GM12865 (cell line): Measurements from ENCODE around the gene PRKD1.

Experiments used
- DNase-seq: peaks from one replicate; pipeline ENCODE4 v3.0.0; 2010; ENCODE audit warnings: low read depth
- H3K4me3 ChIP-seq: 2 replicates; pipeline ENCODE4 v1.5.1; 2011; ENCODE audit warnings: mild to moderate bottlenecking, low read depth, low read length, control low read depth
- CTCF ChIP-seq: IDR thresholded peaks from 2 replicates; pipeline ENCODE4 v1.5.1; 2011; ENCODE audit warnings: low read length, control low read depth, low read depth, inconsistent platforms; ENCODE audit not compliant: insufficient read depth; ENCODE audit errors: missing control alignments

The PRKD1 gene

GRCh38 chr14:29773990-29774389, 153.7 kb downstream of the PRKD1 start:
- DNase-seq = no peak
- no peak for TF ChIP-seq CTCF
- H3K4me3 ChIP-seq = no peak overlapping the region

DNA sequence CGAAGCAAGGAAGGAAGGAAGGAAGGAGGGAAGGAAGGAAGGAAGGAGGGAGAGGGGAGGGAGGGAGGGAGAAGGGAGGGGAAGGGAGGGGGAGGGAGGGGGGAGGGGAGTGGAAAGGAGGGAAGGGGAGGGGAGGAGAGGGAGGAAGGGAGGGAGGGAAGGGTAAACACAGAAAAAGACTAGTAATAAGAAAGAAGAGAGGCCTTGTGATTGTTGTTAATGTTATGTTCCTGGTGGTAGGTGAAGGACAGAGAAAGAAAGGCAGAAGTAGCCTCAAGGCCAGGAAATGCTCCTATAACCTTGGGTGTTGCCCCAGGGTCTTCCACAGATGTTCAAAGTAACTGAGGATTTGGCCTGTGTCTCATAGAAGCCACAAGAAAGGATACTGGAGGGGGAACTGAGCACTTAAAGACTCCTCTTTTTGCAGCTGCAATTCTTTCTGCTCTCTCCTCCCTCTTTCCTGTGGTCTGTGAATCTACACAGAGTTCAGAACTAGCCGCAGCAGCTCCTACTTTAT, 164.2 kb downstream of the PRKD1 start:
- no peak overlapping the region for H3K4me3 ChIP-seq
- TF ChIP-seq CTCF = no peak

GRCh38 chr14:29759521-29760340, 167.9 kb downstream of the PRKD1 start:
- peak; percentile 0 for DNase-seq
- no peak for TF ChIP-seq CTCF
- H3K4me3 ChIP-seq = no peak overlapping the region

More for the DNA sequence above, 164.2 kb downstream of the PRKD1 start:
- DNase-seq = no peak

GRCh38 chr14:29757711-29758233, 169.9 kb downstream of the PRKD1 start:
- TF ChIP-seq CTCF = no peak
- DNase-seq = no peak
- H3K4me3 ChIP-seq = no peak overlapping the region

DNA sequence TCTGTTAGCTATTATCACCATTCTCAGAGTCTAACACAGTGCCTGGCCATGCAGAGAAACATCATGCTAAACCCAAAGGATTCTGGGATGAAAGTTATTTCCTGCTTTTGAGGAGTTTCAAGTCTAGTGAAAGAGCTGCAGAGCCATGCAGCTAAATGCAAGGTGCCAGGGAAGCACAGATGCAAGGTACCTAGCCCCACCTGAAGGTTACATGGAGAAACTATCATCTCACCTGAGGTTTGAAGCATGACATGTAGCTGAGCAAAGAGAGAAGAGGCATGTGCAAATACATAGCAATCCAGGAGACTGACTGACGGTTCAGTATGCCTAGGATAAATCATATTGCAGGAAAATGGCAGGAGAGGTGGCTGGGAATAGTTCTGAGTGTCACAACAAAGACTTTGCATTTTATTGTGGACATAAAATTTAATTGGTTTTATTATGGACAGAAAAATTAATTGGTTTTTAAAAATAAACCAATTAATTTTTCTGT, 170.4 kb downstream of the PRKD1 start:
- H3K4me3 ChIP-seq = no peak overlapping the region
- DNase-seq = no peak
- TF ChIP-seq CTCF = no peak

- TF ChIP-seq CTCF = no peak
Observed at GRCh38 chr14:29756019-29756385, 171.6 kb downstream of the PRKD1 start.

More at GRCh38 chr14:29756019-29756385, 171.6 kb downstream of the PRKD1 start:
- H3K4me3 ChIP-seq = no peak overlapping the region
- DNase-seq = no peak
